ENCODE results near the gene POLR1H. TPM values are rescaled to one million over a fixed set of nuclear protein-coding genes. Genes with fewer than 3 reads are reported as not detected.
"Not testable (repeated sequence)": the region's sequence is repeated elsewhere in the genome, so short reads cannot be mapped to it uniquely, and the experiment has no call there.

POLR1H gene
- polyA plus RNA-seq, 2 of the 4 experiments (the other 2 are of a cell fraction) = 25.5 to 34.6 TPM

- TF ChIP-seq MAX (IDR thresholded peaks at IDR 0.05) (no peak), MYC (IDR thresholded peaks at IDR 0.05; ENCODE audit: borderline replicate concordance, low read length) (no peak), POLR2AphosphoS2 (conservative IDR thresholded peaks at IDR 0.05; ENCODE audit: low read length) (no peak), SREBF2 (IDR thresholded peaks at IDR 0.05) (no peak), RFX5 (IDR thresholded peaks at IDR 0.05) (no peak), HEYL (CRISPR knock-in tag; IDR thresholded peaks at IDR 0.05) (no peak), ZC3H11A (IDR thresholded peaks at IDR 0.05) (no peak), FOSL2 (IDR thresholded peaks at IDR 0.05) (no peak), FOSL2 (CRISPR knock-in tag; IDR thresholded peaks at IDR 0.05) (no peak), RAD21 (conservative IDR thresholded peaks at IDR 0.05 in 1 of 2, IDR thresholded peaks at IDR 0.05 in 1 of 2) (no peak), CBX8 (IDR thresholded peaks at IDR 0.05) (no peak)
- DNase-seq (ENCODE audit: low read depth in 1 of 2, low spot score in 1 of 2) = no peak
- 87% methylated on average over 1 of the region's 1 CpG for WGBS (ENCODE audit: missing lambda C conversion rate)
- no peak overlapping the region for H3K4me2 ChIP-seq
- ChIA-PET POLR2A (no interaction called here), CTCF (interaction anchor here (1.4 kb wide), 1 partner anchor 181 kb away, joined by 3 read pairs; no protein-coding TSS in a partner anchor)
- FAIRE-seq = no peak
- H3K27ac ChIP-seq = no peak overlapping the region
- ATAC-seq = no peak
- H3K9me3 ChIP-seq = no peaks in the 10 kb centered on the region
- H3K4me1 ChIP-seq = peaks cover 9% of the 10 kb centered on the region; the same call in 2 of the 3 replicates
- H3K4me3 ChIP-seq = no peak overlapping the region
Measured at GRCh38 chr6:30029588-30029987, 31.5 kb upstream of the POLR1H start.

DNA sequence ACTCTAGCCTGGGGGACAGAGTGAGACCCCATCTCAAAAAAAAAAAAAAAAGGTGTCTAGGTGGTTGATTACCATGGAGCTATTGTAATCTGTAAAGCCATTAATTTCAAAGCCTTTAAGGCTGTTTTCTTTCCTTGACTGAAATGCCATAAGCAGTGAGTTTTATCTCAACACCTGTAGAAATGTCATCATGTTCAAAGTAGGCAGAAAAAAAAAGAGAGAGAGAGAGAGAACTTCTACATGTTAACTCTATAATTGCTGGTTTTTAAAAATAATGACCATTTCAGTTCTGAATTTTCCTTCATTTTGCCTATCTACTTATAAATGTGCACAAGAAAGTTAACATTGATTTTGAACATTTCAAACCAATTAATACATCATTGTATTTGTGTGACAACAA is 29.7 kb upstream of the POLR1H start:
- no peak overlapping the region for H3K4me2 ChIP-seq
- H3K4me3 ChIP-seq = no peak overlapping the region
- ChIA-PET CTCF (interaction anchor here (1.2 kb wide), 1 partner anchor 179 kb away, joined by 3 read pairs; no protein-coding TSS in a partner anchor), POLR2A (no interaction called here)
- H3K27ac ChIP-seq = no peak overlapping the region
- DNase-seq (ENCODE audit: low read depth in 1 of 2, low spot score in 1 of 2) (no peak), FAIRE-seq (no peak), ATAC-seq (no peak)
- H3K4me1 ChIP-seq = peaks cover 9% of the 10 kb centered on the region; the same call in 2 of the 3 replicates
- no peak for TF ChIP-seq HOXA7 (CRISPR knock-in tag; IDR thresholded peaks at IDR 0.05)
- no peak for TF ChIP-seq CBX8 (IDR thresholded peaks at IDR 0.05)
- TF ChIP-seq HOXB5 (CRISPR knock-in tag; IDR thresholded peaks at IDR 0.05) = no peak
- no peak for TF ChIP-seq PHF8 (IDR thresholded peaks at IDR 0.05; ENCODE audit: borderline replicate concordance, low read depth)
- no peaks in the 10 kb centered on the region for H3K9me3 ChIP-seq

- H3K4me1 ChIP-seq; DNase-seq (ENCODE audit: low read depth in 1 of 2, low spot score in 1 of 2); CTCF ChIA-PET; POLR2A ChIA-PET; FAIRE-seq; H3K9me3 ChIP-seq; H3K4me3 ChIP-seq: not testable (repeated sequence)
- H3K27ac ChIP-seq = peak overlapping the region in 1 of 2 experiments; percentile 33; a peak in 2 of 6 replicates
- WGBS (ENCODE audit: missing lambda C conversion rate) = 56% methylated on average over 5 of the region's 5 CpGs
- TF ChIP-seq, protein P1, sequence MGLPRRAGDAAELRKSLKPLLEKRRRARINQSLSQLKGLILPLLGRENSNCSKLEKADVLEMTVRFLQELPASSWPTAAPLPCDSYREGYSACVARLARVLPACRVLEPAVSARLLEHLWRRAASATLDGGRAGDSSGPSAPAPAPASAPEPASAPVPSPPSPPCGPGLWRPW (IDR thresholded peaks at IDR 0.05) = 0 out of 2 replicates have a peak, but pooled peaks have one; percentile 16
- TF ChIP-seq CEBPB (IDR thresholded peaks at IDR 0.05) = peak in 1 of 2 experiments; percentile 29; a peak in 1 of 4 replicates
- ATAC-seq = peak in 1 of 2 experiments; percentile 70; a peak in 1 of 6 replicates
- peak overlapping the region; percentile 15; the same call in 2 of the 3 replicates for H3K4me2 ChIP-seq
Measured at GRCh38 chr6:30033440-30033839, 27.6 kb upstream of the POLR1H start.

DNA sequence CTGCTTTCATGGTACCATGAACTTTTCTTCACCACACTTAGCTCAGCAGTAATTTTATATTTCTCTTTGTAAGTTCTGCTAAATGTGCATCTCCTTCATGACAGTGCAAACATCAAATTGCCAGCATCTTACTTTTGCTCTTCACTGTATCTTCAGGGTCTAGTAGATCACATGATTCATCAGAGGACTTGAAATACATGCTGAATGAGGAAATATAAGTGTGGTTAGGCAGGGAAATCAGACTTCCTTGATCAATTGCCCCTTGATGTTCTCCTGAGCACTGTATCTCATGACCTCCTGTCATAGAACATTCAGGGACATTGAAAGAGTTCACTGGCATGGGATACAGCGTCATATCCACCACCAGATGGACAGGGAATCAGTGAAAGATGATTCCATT is 25.3 kb upstream of the POLR1H start:
- ATAC-seq (no peak), DNase-seq (ENCODE audit: low read depth in 1 of 2, low spot score in 1 of 2) (no peak), FAIRE-seq (no peak)
- Histone ChIP-seq H3K4me3 (no peak overlapping the region), H3K4me2 (no peak overlapping the region), H3K9me3 (no peaks in the 10 kb centered on the region), H3K4me1 (peaks cover 9% of the 10 kb centered on the region; the same call in 2 of the 3 replicates), H3K27ac (no peak overlapping the region)
- WGBS (ENCODE audit: missing lambda C conversion rate) = 84% methylated on average over 1 of the region's 1 CpG
- CTCF ChIA-PET = interaction anchor here (2.6 kb wide), 1 partner anchor 22 kb away, joined by 7 read pairs; no protein-coding TSS in a partner anchor
- POLR2A ChIA-PET = no interaction called here
- no peak for TF ChIP-seq SREBF2 (IDR thresholded peaks at IDR 0.05)
- TF ChIP-seq NPAS2 (CRISPR knock-in tag; IDR thresholded peaks at IDR 0.05; ENCODE audit: borderline replicate concordance) = no peak
